Stimulated activated CD4-positive, alpha-beta T cell treated with anti-CD3 and anti-CD28 coated beads, Interleukin-2, amount 100 ng/mL, for 24 hours (primary cell): ENCODE measurements around the gene FREM2.

ENCODE experiments used
- DNase-seq, 2 donors: peaks; one replicate each; pipeline ENCODE4 v3.0.0-alpha.2; 2020

FREM2 gene

DNA sequence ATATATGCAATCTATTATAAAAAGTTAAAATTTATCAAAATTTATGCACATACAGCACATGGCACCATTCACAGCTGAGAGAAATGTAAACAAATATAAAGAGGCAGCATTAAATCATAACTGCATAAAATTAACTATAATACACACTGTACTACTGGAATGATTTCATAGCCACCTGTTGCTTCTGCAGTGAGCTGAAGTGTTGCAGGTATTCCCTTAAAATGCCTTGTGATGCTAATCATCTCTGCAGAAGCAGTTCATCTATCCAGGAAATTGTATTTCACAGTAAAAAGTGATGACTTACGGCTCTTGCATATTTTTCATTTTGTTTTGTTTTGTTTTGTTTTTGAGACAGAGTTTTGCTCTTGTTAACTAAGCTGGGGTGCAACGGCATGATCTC lies 221.7 kb downstream of the FREM2 start:
- no peak for DNase-seq

- DNase-seq, result no peak
Observed at GRCh38 chr13:38914070-38914469, 227.2 kb downstream of the FREM2 start.

GRCh38 chr13:38921081-38921480 lies 234.2 kb downstream of the FREM2 start:
- no peak for DNase-seq

- no peak for DNase-seq
Observed at GRCh38 chr13:38922170-38922569, 235.3 kb downstream of the FREM2 start.

- no peak for DNase-seq
Observed at GRCh38 chr13:38933786-38934185, 246.9 kb downstream of the FREM2 start.
